Left lung (tissue), 10 donors: ENCODE data around the gene GBE1. TPM values are rescaled to one million over a fixed set of nuclear protein-coding genes. Genes with fewer than 3 reads are reported as not detected.
A peak's percentile ranks its signal among the peaks of the same experiment; 100 is the strongest.

ENCODE experiments used
- ATAC-seq: fragments of 200-7000 bp; cut with Tn5 transposase; one replicate; pipeline ENCODE4 v1.9.1; 2020; ENCODE audit warnings: moderate library complexity
- DNase-seq, 4 donors: peaks; one replicate each; pipeline ENCODE4 v3.0.0-alpha.2; 2013 to 2020
- H3K27ac ChIP-seq, 2 donors: fragments of 200-600 bp; sonication (generic) in 1 of 2; one replicate each; pipeline versions ENCODE4 v1.5.0 to v1.8.0; 2020 to 2021
- H3K27me3 ChIP-seq, 2 donors: fragments of 200-600 bp; sonication (generic) in 1 of 2; one replicate each; pipeline versions ENCODE4 v1.5.0 to v1.8.0; 2020 to 2021
- H3K36me3 ChIP-seq, 2 donors: fragments of 200-600 bp; sonication (generic) in 1 of 2; one replicate each; pipeline versions ENCODE4 v1.5.0 to v1.8.0; 2020 to 2021
- H3K4me1 ChIP-seq, 2 donors: fragments of 200-600 bp; one replicate each; pipeline ENCODE4 v1.8.0; 2021
- H3K4me3 ChIP-seq, 2 donors: fragments of 200-600 bp; sonication (generic) in 1 of 2; one replicate each; pipeline versions ENCODE4 v1.5.0 to v1.8.0; 2020 to 2021; ENCODE audit warnings: mild to moderate bottlenecking in 1 of 2
- H3K9me3 ChIP-seq, 2 donors: fragments of 200-600 bp; sonication (generic) in 1 of 2; one replicate each; pipeline versions ENCODE4 v1.5.0 to v1.8.0; 2020 to 2021
- intact Hi-C, 2 donors: fragments of 100-400 bp; cut with DNase I; formaldehyde crosslinking; loops; one replicate each; pipeline versions ENCODE4 v1.11.2 to v1.14.2; 2022
- polyA plus RNA-seq, 6 donors: library from polyadenylated mRNA; unstranded; fragments of 120-200 nt; gene quantifications; one replicate each; pipeline ENCODE4 v1.2.1, GENCODE V29; 2013; ENCODE audit not compliant: insufficient read length in 6 of 6
- total RNA-seq, 2 donors: library from RNA; stranded (reverse); fragmentation: NEBNext Ultra II Directional; extraction: Animal tissue kit (Norgen Biotek cat#: 25700); gene quantifications; one replicate each; pipeline ENCODE4 v1.2.1, GENCODE V29; 2021
- TF ChIP-seq, protein P1 (sequence below), 2 donors: fragments of 200-600 bp; sonication (generic) in 1 of 2; IDR thresholded peaks; one replicate each; pipeline versions ENCODE4 v1.5.0 to v1.8.0; 2021; ENCODE audit warnings: antibody characterized with exemption in 2 of 2
- donor health status: DM: no; HTN: yes; CAD: no.
- donor health status: DM: no; HTN: no; CAD: no.

GBE1 gene
- total and polyA plus RNA-seq, 8 donors, result 13.3 to 53.1 (median 16.3) TPM

DNA sequence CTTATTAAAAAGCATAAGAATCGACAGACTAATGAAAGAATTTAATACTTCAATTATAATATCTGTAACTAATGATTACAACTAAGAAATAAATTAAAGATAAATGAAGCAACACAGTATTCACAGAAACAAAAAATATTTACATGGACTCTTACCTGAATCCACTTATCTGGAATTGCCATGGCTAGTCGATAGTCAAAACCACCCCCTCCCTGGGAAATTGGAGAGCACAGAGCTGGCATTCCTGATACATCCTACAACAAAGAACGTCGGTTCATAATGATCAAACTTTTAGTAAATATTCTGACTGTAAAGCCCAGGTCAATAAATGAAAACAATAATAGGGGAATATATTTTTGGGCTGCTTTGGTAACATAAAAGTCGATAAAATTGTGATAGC lies 175.5 kb downstream of the GBE1 start:
- no peaks in the 10 kb centered on the region for H3K4me1 ChIP-seq
- DNase-seq, result no peak
- H3K27ac ChIP-seq, result no peak overlapping the region
- TF ChIP-seq, protein P1, sequence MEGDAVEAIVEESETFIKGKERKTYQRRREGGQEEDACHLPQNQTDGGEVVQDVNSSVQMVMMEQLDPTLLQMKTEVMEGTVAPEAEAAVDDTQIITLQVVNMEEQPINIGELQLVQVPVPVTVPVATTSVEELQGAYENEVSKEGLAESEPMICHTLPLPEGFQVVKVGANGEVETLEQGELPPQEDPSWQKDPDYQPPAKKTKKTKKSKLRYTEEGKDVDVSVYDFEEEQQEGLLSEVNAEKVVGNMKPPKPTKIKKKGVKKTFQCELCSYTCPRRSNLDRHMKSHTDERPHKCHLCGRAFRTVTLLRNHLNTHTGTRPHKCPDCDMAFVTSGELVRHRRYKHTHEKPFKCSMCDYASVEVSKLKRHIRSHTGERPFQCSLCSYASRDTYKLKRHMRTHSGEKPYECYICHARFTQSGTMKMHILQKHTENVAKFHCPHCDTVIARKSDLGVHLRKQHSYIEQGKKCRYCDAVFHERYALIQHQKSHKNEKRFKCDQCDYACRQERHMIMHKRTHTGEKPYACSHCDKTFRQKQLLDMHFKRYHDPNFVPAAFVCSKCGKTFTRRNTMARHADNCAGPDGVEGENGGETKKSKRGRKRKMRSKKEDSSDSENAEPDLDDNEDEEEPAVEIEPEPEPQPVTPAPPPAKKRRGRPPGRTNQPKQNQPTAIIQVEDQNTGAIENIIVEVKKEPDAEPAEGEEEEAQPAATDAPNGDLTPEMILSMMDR (IDR thresholded peaks at IDR 0.05), result no peak
- H3K36me3 ChIP-seq, result peaks cover 0 to 6% of the 10 kb centered on the region in 2 donors
- H3K9me3 ChIP-seq, result no peaks in the 10 kb centered on the region
- intact Hi-C loops, result no loop called here
- no peak overlapping the region for H3K4me3 ChIP-seq
- no peak for ATAC-seq
- no peaks in the 10 kb centered on the region for H3K27me3 ChIP-seq

- TF ChIP-seq, protein P1 (IDR thresholded peaks at IDR 0.05), result no peak
Measured at GRCh38 chr3:81585056-81585455, 176.4 kb downstream of the GBE1 start.

GRCh38 chr3:81581966-81582599 lies 179.4 kb downstream of the GBE1 start:
- TF ChIP-seq, protein P1 (IDR thresholded peaks at IDR 0.05), result peak in 1 of 2 donors; percentile 54
- H3K4me3 ChIP-seq, result no peak overlapping the region
- peaks cover 0 to 10% of the 10 kb centered on the region in 2 donors for H3K36me3 ChIP-seq
- H3K27ac ChIP-seq, result no peak overlapping the region
- H3K27me3 ChIP-seq, result no peaks in the 10 kb centered on the region
- H3K4me1 ChIP-seq, result no peaks in the 10 kb centered on the region
- DNase-seq, result peak in 1 of 4 donors; percentile 14
- peak; percentile 65 for ATAC-seq
- H3K9me3 ChIP-seq, result no peaks in the 10 kb centered on the region
- intact Hi-C loops, result no loop called here

More at GRCh38 chr3:81585056-81585455, 176.4 kb downstream of the GBE1 start:
- Histone ChIP-seq H3K36me3 (peaks cover 0 to 6% of the 10 kb centered on the region in 2 donors), H3K4me1 (no peaks in the 10 kb centered on the region), H3K4me3 (no peak overlapping the region), H3K27ac (no peak overlapping the region), H3K9me3 (no peaks in the 10 kb centered on the region), H3K27me3 (no peaks in the 10 kb centered on the region)
- no peak for ATAC-seq
- no peak for DNase-seq
- intact Hi-C loops, result no loop called here

DNA sequence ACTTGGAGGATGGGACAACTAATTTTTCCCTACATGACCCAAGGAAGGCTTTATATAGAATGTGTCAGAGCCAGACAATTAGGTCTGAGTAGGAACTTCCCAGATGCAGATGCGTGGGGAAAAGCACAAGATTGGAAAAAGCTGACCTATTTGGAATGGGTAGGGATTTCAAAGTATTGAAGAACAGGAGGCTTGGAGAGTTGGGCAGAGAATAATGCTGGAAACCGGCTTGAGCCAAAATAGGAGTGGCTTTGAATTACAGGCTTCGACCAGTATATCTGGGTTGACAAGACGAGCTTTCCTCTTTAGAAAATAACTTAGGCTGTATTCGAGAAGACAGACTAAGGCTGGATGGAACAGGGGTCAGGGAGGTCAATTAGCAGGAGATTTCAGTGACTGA lies 181.1 kb downstream of the GBE1 start:
- intact Hi-C loops, result no loop called here
- DNase-seq (peak in 1 of 4 donors; percentile 2), ATAC-seq (no peak)
- no peak overlapping the region for H3K27ac ChIP-seq
- H3K27me3 ChIP-seq, result no peaks in the 10 kb centered on the region
- no peaks in the 10 kb centered on the region for H3K4me1 ChIP-seq
- H3K4me3 ChIP-seq, result no peak overlapping the region
- H3K9me3 ChIP-seq, result no peaks in the 10 kb centered on the region
- TF ChIP-seq, protein P1 (IDR thresholded peaks at IDR 0.05), result no peak
- H3K36me3 ChIP-seq, result peaks cover 0 to 10% of the 10 kb centered on the region in 2 donors

GRCh38 chr3:81579744-81580143 lies 181.7 kb downstream of the GBE1 start:
- DNase-seq (no peak), ATAC-seq (no peak)
- H3K4me3 ChIP-seq, result no peak overlapping the region
- intact Hi-C loops, result no loop called here
- H3K9me3 ChIP-seq, result no peaks in the 10 kb centered on the region
- no peak overlapping the region for H3K27ac ChIP-seq
- peaks cover 0 to 13% of the 10 kb centered on the region in 2 donors for H3K36me3 ChIP-seq
- H3K4me1 ChIP-seq, result no peaks in the 10 kb centered on the region
- H3K27me3 ChIP-seq, result no peaks in the 10 kb centered on the region
- TF ChIP-seq, protein P1 (IDR thresholded peaks at IDR 0.05), result no peak
